ENCODE measurements around the gene KCTD18. TPM values are rescaled to one million over a fixed set of nuclear protein-coding genes. Genes with fewer than 3 reads are reported as not detected.

The KCTD18 gene
- 7.2 and 9.6 TPM in 2 replicates for total RNA-seq

DNA sequence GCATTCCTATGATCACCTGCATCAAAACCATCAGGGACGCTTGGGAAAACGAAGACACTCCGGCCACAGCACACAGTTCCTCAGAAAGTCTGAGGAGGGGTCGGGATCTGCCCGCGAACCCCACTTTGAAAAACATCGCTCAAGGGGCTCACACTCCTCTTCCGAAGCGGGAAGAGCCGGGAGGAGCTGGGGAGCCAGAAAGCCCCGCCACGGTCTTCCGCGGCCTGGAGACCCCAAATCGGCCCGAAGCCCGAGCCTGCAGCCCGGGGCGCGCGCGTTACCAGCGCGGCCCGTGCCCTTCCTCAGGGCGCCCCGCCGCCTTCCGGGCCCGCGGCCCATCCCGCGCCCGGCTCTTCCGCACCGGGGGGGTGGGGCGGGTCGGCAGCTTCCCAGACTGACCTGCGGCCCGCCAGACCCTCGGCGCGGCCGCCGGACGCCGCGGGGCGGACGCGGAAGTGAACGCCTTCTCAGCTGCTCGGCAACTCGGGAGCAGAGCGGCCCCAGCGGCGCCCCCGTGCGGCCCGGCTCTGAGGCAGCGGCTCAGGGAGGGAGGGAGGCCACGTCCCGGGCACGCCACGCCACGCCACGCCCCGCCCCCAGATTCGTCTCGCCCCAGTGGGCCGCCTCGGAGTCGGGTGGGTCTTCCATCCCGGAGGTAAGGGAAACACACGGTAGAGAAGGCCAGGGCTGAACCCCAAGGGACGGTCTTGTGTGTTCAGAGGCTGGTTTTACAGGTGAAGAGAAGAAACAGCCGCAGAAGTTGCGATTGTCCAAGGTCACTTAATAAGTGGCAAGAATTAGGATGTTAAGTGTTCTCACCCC lies at the start of gene KCTD18:
Gene KCTD18, minus strand, starts transcription at position 457 of the 822 bp plus-strand sequence. CDS start 3,052 bp downstream, outside the sequence.

DNA sequence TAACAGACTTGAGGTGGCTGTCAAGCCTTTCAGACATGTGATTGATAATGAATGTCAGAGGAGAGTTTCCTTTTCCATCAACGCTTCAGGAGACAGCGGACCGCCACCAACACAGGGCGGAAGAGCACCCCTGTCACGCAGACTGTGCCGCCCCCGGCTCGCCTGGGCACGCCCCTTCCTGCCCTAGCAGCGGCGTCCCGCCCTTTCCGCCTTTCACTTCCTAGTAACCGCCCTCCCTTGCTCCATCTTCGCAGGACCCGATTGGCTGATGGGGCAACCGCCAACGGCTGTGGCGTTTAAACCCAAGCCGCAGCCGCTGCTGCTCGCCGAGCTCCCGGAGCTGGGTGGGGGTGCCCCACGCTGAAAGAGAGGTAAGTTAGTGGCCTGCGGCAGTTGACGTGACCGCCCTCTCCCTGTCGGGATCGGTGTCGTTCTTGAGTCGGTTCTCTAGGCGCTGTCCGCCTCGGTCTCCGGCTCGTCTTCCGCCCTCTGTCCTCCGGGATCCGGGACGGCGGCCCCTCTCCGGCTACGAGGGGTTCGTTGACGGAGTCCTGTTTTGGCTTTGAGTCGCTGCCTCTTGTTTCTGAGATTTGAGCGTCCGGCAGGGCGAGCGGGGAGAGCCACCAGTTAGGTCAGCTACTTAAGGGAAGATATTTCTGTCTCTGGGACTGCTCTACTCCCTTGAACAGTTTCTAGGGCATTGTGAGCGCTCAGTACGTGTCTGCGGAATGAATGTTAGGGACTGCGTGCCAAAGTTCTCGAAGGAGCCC lies 16.2 kb upstream of the KCTD18 start, which contains the start of gene SGO2:
Gene SGO2, plus strand, starts transcription at position 326 of the 770 bp plus-strand sequence. CDS start 6,769 bp downstream, outside the sequence.

Other genes starting within 250 kb of the KCTD18 start
- gene SPATS2L, start 203.4 kb downstream of the KCTD18 start, total RNA-seq, result 85.2 and 109 TPM in 2 replicates
- 0.76 and 16.5 TPM in 2 replicates for gene SGO2, start 16.1 kb upstream of the KCTD18 start, total RNA-seq
- 1.5 and 9.3 TPM in 2 replicates for gene AOX1, start 75.9 kb upstream of the KCTD18 start, total RNA-seq